Activated B cell treated with CpG ODN at 0.5 μM for 24 hours (primary cell): ENCODE results near the gene BRINP1. TPM values are rescaled to one million over a fixed set of nuclear protein-coding genes. Genes with fewer than 3 reads are reported as not detected.

Experiments
- ATAC-seq: fragments of 200-7000 bp; cut with Tn5 transposase; one replicate; pipeline ENCODE4 v1.10.0; 2021; ENCODE audit warnings: low read depth, mild to moderate bottlenecking, moderate library complexity
- CTCF ChIA-PET: fragments of 350-600 bp; sonication (Branson Sonifier 250); formaldehyde crosslinking; loops from one replicate; lab custom pipeline; 2021; ENCODE audit warnings: antibody characterized with exemption; lab: Charles Lee
- POLR2A ChIA-PET: fragments of 350-600 bp; sonication (Branson Sonifier 250); formaldehyde crosslinking; loops from one replicate; lab custom pipeline; 2021; ENCODE audit warnings: antibody characterized with exemption; lab: Charles Lee
- DNase-seq: peaks from one replicate; pipeline ENCODE4 v3.0.0; 2022
- H3K27ac Mint-ChIP-seq: one replicate; pipeline ENCODE4 v1.8.0; 2020; ENCODE audit warnings: mixed read lengths
- H3K27me3 Mint-ChIP-seq: one replicate; pipeline ENCODE4 v1.8.0; 2021; ENCODE audit warnings: mixed read lengths
- H3K36me3 Mint-ChIP-seq: one replicate; pipeline ENCODE4 v1.8.0; 2021; ENCODE audit warnings: low read depth, mixed read lengths
- H3K4me1 Mint-ChIP-seq: one replicate; pipeline ENCODE4 v1.8.0; 2021; ENCODE audit warnings: mixed read lengths
- H3K4me3 Mint-ChIP-seq: one replicate; pipeline ENCODE4 v1.8.0; 2020; ENCODE audit warnings: mild to moderate bottlenecking, mixed read lengths
- H3K9me3 Mint-ChIP-seq: one replicate; pipeline ENCODE4 v1.8.0; 2020; ENCODE audit warnings: mixed read lengths
- intact Hi-C: fragments of 100-400 bp; cut with micrococcal nuclease; formaldehyde crosslinking; loops from one replicate; pipeline ENCODE4 v1.15.1; 2024
- total RNA-seq: library from RNA; stranded (reverse); gene quantifications from 2 replicates; pipeline ENCODE4 v1.2.3, GENCODE V29; 2022
- TF ChIP-seq, protein P1 (sequence below): fragments of 200-600 bp; IDR thresholded peaks from one replicate; pipeline ENCODE4 v1.8.0; 2022; ENCODE audit warnings: antibody characterized with exemption, mild to moderate bottlenecking

BRINP1 gene
- total RNA-seq, 1 donor from 2014 or later, result not detected

DNA sequence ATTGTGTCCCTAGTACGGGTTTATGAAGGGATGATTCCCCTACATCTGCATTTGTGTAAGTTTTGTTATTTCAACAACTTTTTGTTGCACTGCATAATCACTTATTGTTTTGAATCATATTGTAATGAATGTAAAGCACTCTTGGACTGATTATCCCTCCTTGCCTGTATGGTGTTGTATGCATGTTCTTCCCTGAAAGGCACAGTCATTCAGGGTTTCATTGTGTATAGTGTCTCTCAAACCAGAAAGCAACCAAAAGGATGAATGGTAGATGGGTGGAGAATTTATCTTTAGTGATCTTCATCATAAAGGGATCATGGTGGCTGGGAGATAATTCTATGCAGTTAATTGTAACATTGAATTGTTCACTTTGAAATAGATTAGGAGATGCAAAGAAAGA lies 247.3 kb downstream of the BRINP1 start:
- intact Hi-C loops, result no loop called here
- no peak for DNase-seq
- ATAC-seq, result no peak
- TF ChIP-seq, protein P1, sequence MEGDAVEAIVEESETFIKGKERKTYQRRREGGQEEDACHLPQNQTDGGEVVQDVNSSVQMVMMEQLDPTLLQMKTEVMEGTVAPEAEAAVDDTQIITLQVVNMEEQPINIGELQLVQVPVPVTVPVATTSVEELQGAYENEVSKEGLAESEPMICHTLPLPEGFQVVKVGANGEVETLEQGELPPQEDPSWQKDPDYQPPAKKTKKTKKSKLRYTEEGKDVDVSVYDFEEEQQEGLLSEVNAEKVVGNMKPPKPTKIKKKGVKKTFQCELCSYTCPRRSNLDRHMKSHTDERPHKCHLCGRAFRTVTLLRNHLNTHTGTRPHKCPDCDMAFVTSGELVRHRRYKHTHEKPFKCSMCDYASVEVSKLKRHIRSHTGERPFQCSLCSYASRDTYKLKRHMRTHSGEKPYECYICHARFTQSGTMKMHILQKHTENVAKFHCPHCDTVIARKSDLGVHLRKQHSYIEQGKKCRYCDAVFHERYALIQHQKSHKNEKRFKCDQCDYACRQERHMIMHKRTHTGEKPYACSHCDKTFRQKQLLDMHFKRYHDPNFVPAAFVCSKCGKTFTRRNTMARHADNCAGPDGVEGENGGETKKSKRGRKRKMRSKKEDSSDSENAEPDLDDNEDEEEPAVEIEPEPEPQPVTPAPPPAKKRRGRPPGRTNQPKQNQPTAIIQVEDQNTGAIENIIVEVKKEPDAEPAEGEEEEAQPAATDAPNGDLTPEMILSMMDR, result no peak
- ChIA-PET CTCF (no interaction called here), POLR2A (no interaction called here)
- Mint-ChIP-seq H3K36me3 (no peaks in the 10 kb centered on the region), H3K27me3 (no peaks in the 10 kb centered on the region), H3K27ac (no peak overlapping the region), H3K4me1 (no peaks in the 10 kb centered on the region), H3K4me3 (no peak overlapping the region), H3K9me3 (no peaks in the 10 kb centered on the region)

DNA sequence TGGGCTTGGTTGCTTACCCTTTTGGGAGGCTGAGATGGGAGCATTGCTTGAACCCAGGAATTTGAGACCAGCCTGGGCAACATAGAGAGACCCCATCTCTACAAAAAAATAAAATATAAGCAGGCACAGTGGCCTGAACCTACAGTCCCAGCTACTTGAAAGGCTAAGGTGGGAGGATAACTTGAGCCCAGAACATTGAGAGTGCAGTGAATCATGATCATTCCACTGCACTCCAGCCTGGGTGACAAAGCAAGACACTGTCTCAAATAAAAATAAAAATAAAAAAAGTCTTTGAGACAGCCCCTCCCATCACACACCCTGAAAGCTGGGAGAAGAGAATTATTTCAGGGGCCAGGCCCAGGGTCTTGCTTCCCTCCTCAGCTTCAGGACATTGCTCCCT lies 251.8 kb downstream of the BRINP1 start:
- Mint-ChIP-seq H3K36me3 (no peaks in the 10 kb centered on the region), H3K4me3 (no peak overlapping the region), H3K9me3 (no peaks in the 10 kb centered on the region), H3K27me3 (no peaks in the 10 kb centered on the region), H3K4me1 (no peaks in the 10 kb centered on the region), H3K27ac (no peak overlapping the region)
- DNase-seq, result no peak
- ChIA-PET POLR2A (no interaction called here), CTCF (no interaction called here)
- TF ChIP-seq, protein P1, result no peak
- ATAC-seq, result no peak
- intact Hi-C loops, result no loop called here
